Keratinocyte (primary cell): ENCODE data around the gene MRTFA. TPM values are rescaled to one million over a fixed set of nuclear protein-coding genes. Genes with fewer than 3 reads are reported as not detected.
A peak's percentile ranks its signal among the peaks of the same experiment; 100 is the strongest.

Experiments used
- DNase-seq: peaks from one replicate; pipeline ENCODE4 v3.0.0-alpha.2; 2011; ENCODE audit warnings: low read depth, missing footprints, low spot score
- FAIRE-seq: peaks from 2 replicates; lab custom pipeline; 2011; peaks lifted over from hg19 to GRCh38; lab: Jason Lieb, UNC
- H2AFZ ChIP-seq: 2 replicates; pipeline ENCODE4 v1.6.0; 2012; ENCODE audit warnings: low read length, control low read depth, inconsistent platforms; ENCODE audit not compliant: control insufficient read depth
- H3K27ac ChIP-seq: 2 replicates; pipeline ENCODE4 v1.5.1; 2011; ENCODE audit warnings: low read length; ENCODE audit not compliant: control insufficient read depth, insufficient read depth
- H3K27me3 ChIP-seq: 3 replicates; pipeline ENCODE4 v1.6.0; 2011; ENCODE audit warnings: low read length; ENCODE audit not compliant: control insufficient read depth, insufficient read depth; ENCODE audit errors: extremely low read depth
- H3K36me3 ChIP-seq, 2 experiments: 2 replicates in 1 of 2; 3 replicates in 1 of 2; pipeline ENCODE4 v1.5.1; 2011; ENCODE audit warnings: low read length in 2 of 2, mild to moderate bottlenecking in 1 of 2; ENCODE audit not compliant: control insufficient read depth in 2 of 2, insufficient read depth in 2 of 2; ENCODE audit errors: extremely low read depth in 1 of 2
- H3K4me1 ChIP-seq: 3 replicates; pipeline ENCODE4 v1.5.1; 2011; ENCODE audit warnings: low read length; ENCODE audit not compliant: control insufficient read depth, insufficient read depth; ENCODE audit errors: extremely low read depth
- H3K4me2 ChIP-seq: 3 replicates; pipeline ENCODE4 v1.6.0; 2011; ENCODE audit warnings: low read depth, low read length; ENCODE audit not compliant: control insufficient read depth, insufficient read depth; ENCODE audit errors: extremely low read depth
- H3K4me3 ChIP-seq, 3 experiments: fragments of 200-600 bp in 1 of 3; sonication (generic) in 1 of 3; 2 replicates in 2 of 3; 3 replicates in 1 of 3; pipeline ENCODE4 v1.5.1; 2011 to 2016; ENCODE audit warnings: low read length in 3 of 3, mild to moderate bottlenecking in 3 of 3, control low read depth in 2 of 3, inconsistent platforms in 1 of 3, low read depth in 1 of 3, mixed read lengths in 1 of 3, mixed run types in 1 of 3, moderate library complexity in 1 of 3; ENCODE audit not compliant: control insufficient read depth in 2 of 3, insufficient read depth in 2 of 3; ENCODE audit errors: extremely low read depth in 1 of 3
- H3K79me2 ChIP-seq: 2 replicates; pipeline ENCODE4 v1.6.0; 2012; ENCODE audit warnings: low read length; ENCODE audit not compliant: control insufficient read depth, insufficient read depth
- H3K9ac ChIP-seq: 3 replicates; pipeline ENCODE4 v1.6.0; 2011; ENCODE audit warnings: low read length; ENCODE audit not compliant: control insufficient read depth, insufficient read depth; ENCODE audit errors: extremely low read depth
- H3K9me1 ChIP-seq: 3 replicates; pipeline ENCODE4 v1.6.0; 2011; ENCODE audit warnings: low read length; ENCODE audit not compliant: control insufficient read depth, insufficient read depth; ENCODE audit errors: extremely low read depth
- H3K9me3 ChIP-seq: 2 replicates; pipeline ENCODE4 v1.5.1; 2012; ENCODE audit warnings: low read depth, low read length; ENCODE audit not compliant: control insufficient read depth
- H4K20me1 ChIP-seq: 3 replicates; pipeline ENCODE4 v1.6.0; 2011; ENCODE audit warnings: low read length; ENCODE audit not compliant: control insufficient read depth, insufficient read depth; ENCODE audit errors: extremely low read depth
- EZH2 ChIP-seq: IDR thresholded peaks from one replicate; pipeline ENCODE4 v1.6.1; 2012; ENCODE audit warnings: inconsistent platforms, mild to moderate bottlenecking, low read length, moderate library complexity
- dilution Hi-C: fragments of 300-500 bp; cut with MboI; formaldehyde crosslinking; loops from one replicate; pipeline ENCODE4 v1.7.0; 2020; ENCODE audit warnings: low sequenced_read_pairs; ENCODE audit not compliant: extremely low pct_ligation_motif_present
- polyA plus RNA-seq, 5 experiments: library from polyadenylated mRNA; depleted of rRNA in 3 of 5; stranded (reverse) in 3 of 5; stranded (forward) in 1 of 5; unstranded in 1 of 5; fragments of >200 nt; gene quantifications; 1 replicate in 1 of 5; 2 replicates in 3 of 5; 3 replicates in 1 of 5; pipeline versions ENCODE4 v1.2.1 to v1.2.3, GENCODE V29; 2011 to 2012; ENCODE audit warnings: missing spikeins in 2 of 5, low read depth in 1 of 5, low replicate concordance in 1 of 5
- TF ChIP-seq, protein P1 (sequence below), 3 experiments: IDR thresholded peaks in 1 of 3; conservative IDR thresholded peaks in 1 of 3; optimal IDR thresholded peaks in 1 of 3; 2 replicates in 2 of 3; 3 replicates in 1 of 3; pipeline versions ENCODE3 to v1.5.1; 2011; ENCODE audit warnings: low read length in 3 of 3, mild to moderate bottlenecking in 3 of 3, moderate library complexity in 2 of 3, control low read depth in 1 of 3, inconsistent platforms in 1 of 3; ENCODE audit not compliant: insufficient read depth in 2 of 3; ENCODE audit errors: extremely low read depth in 1 of 3

Gene MRTFA
- polyA plus RNA-seq, 1 donor (not counting 4 experiments of a cell fraction or from before 2014, with no cell fraction given): 6.5 TPM

DNA sequence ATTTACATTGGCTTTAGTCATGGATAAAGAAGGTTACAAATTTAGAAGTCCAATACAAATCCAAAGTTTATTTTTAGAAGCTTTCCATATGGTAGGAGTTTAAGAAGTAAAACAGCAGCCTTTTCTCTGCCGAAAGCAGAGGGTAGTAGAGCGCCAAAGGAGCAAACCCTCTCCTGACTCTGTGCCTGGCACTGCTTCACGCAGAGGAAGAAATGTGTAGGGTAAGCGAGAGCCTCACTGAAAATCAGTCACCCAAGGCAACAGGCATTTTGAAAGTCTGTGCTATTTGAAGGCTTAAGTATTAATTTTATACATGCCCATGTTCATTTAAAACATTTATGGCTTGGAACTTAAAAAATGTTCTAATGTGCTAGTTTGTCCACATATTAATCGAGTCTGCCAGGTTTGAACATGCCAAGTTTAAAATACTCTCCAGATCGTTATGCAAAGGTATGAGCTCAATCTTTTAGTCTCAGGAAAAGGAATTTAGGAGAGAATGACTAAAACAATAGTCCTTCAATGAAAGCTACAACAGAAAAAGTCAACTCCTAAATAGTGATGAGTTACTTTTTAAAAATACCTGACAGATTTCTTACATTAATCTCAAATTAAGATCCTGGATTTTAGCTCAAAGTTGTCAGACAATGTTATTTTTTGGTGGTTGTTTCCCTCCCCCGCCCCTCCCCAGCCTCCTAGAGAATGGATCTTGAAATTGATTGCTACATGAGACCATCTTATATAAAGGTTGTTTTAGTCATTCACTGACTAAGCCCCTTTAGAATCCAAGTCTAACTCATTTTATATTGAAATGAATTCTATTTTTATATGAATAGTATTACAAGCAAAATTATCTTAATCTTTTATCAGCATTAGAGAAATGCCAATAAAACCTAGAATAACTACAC lies 38.7 kb downstream of the MRTFA start:
- Histone ChIP-seq H2AFZ (no peak overlapping the region), H3K79me2 (peaks cover 82% of the 10 kb centered on the region), H3K9ac (peak overlapping the region; percentile 73), H3K4me2 (peak overlapping the region; percentile 93), H3K9me3 (no peaks in the 10 kb centered on the region), H4K20me1 (no peaks in the 10 kb centered on the region), H3K9me1 (peaks cover 5% of the 10 kb centered on the region), H3K27me3 (no peaks in the 10 kb centered on the region), H3K36me3 (peaks cover 1 to 5% of the 10 kb centered on the region in 2 experiments), H3K4me3 (peak overlapping the region in 2 of 3 experiments; percentile 47 to 49), H3K27ac (peak overlapping the region; percentile 86), H3K4me1 (peaks cover 72% of the 10 kb centered on the region)
- no peak for FAIRE-seq
- TF ChIP-seq, protein P1, sequence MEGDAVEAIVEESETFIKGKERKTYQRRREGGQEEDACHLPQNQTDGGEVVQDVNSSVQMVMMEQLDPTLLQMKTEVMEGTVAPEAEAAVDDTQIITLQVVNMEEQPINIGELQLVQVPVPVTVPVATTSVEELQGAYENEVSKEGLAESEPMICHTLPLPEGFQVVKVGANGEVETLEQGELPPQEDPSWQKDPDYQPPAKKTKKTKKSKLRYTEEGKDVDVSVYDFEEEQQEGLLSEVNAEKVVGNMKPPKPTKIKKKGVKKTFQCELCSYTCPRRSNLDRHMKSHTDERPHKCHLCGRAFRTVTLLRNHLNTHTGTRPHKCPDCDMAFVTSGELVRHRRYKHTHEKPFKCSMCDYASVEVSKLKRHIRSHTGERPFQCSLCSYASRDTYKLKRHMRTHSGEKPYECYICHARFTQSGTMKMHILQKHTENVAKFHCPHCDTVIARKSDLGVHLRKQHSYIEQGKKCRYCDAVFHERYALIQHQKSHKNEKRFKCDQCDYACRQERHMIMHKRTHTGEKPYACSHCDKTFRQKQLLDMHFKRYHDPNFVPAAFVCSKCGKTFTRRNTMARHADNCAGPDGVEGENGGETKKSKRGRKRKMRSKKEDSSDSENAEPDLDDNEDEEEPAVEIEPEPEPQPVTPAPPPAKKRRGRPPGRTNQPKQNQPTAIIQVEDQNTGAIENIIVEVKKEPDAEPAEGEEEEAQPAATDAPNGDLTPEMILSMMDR (optimal IDR thresholded peaks at IDR 0.05 in 1 of 3, IDR thresholded peaks at IDR 0.05 in 1 of 3, conservative IDR thresholded peaks at IDR 0.05 in 1 of 3; ENCODE audit: extremely low read depth in 1 of 3, insufficient read depth in 2 of 3, low read length in 3 of 3): peak in 1 of 3 experiments; percentile 10
- TF ChIP-seq EZH2: no peak
- DNase-seq: peak; percentile 23
- dilution Hi-C loops: no loop called here

GRCh38 chr22:40595497-40596234 lies 40.9 kb downstream of the MRTFA start:
- no peak overlapping the region for H2AFZ ChIP-seq
- no peaks in the 10 kb centered on the region for H3K27me3 ChIP-seq
- dilution Hi-C loops: no loop called here
- DNase-seq (no peak), FAIRE-seq (no peak)
- no peak overlapping the region for H3K27ac ChIP-seq
- H3K36me3 ChIP-seq: peaks cover 1 to 5% of the 10 kb centered on the region in 2 experiments
- peaks cover 6% of the 10 kb centered on the region for H3K9me1 ChIP-seq
- H3K9me3 ChIP-seq: no peaks in the 10 kb centered on the region
- H3K4me3 ChIP-seq: no peak overlapping the region
- H3K9ac ChIP-seq: no peak overlapping the region
- no peak for TF ChIP-seq EZH2
- TF ChIP-seq, protein P1 (optimal IDR thresholded peaks at IDR 0.05 in 1 of 3, IDR thresholded peaks at IDR 0.05 in 1 of 3, conservative IDR thresholded peaks at IDR 0.05 in 1 of 3; ENCODE audit: extremely low read depth in 1 of 3, insufficient read depth in 2 of 3, low read length in 3 of 3): no peak
- H3K79me2 ChIP-seq: peaks cover 80% of the 10 kb centered on the region
- H3K4me2 ChIP-seq: no peak overlapping the region
- peaks cover 58% of the 10 kb centered on the region for H3K4me1 ChIP-seq
- no peaks in the 10 kb centered on the region for H4K20me1 ChIP-seq
